NCI-H446 (cell line): ENCODE results near the gene ETNPPL.
"Not testable (repeated sequence)": the region's sequence is repeated elsewhere in the genome, so short reads cannot be mapped to it uniquely, and the experiment has no call there.

Experiments
- DNase-seq, 2 experiments: peaks; one replicate each; lab custom pipeline; 2025; lab: John Stamatoyannopoulos, UW

The ETNPPL gene

GRCh38 chr4:108754327-108754726 lies 8.5 kb downstream of the ETNPPL start:
- no peak for DNase-seq

- DNase-seq: no peak
These were observed 11.5 kb downstream of the ETNPPL start for GRCh38 chr4:108751321-108751720.

- no peak for DNase-seq
These were observed 13.7 kb downstream of the ETNPPL start for GRCh38 chr4:108749119-108749518.

- DNase-seq: no peak
These were observed 16.3 kb downstream of the ETNPPL start for GRCh38 chr4:108746511-108746910.

DNA sequence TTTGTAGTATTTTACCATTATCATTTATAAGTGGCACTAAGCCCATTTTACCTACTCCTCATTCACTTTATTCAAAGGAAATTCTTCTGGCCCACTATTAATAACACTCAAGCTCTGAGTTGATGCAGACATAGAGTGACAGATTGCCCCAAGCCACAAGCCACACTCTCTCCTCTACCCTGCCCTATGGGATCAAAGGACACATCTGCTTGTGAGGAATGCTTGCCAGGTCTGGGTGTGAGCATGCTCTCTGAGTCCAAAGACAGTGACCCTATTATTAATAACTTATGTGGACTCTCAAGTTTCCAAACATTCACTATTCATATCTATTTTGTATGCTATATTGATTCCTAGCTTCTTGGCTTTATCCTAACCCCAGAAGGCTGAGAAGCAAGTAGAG lies 18.5 kb downstream of the ETNPPL start:
- DNase-seq: no peak

GRCh38 chr4:108742451-108743420 lies 20.1 kb downstream of the ETNPPL start:
- DNase-seq: no peak

- no peak for DNase-seq
These were observed 24.7 kb downstream of the ETNPPL start for GRCh38 chr4:108738003-108738706.

DNA sequence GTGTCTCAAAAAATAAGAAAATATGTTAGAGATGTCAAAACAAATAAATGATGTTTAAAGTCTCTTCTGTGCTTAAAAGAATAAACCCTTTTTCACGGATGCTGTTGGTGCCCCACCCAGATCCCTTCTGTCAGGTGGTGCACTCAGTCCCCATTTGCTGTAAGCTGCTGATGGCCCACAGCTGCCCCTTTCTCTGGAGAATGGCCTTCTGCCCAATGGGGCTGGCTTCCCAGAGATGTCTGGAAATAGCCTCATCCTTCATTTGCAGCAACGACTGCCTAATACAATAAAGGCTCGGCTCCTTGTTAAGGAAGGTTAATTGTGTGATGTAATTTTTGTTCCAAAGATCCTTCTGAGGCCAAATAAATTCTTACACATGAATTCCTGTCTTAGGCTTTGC lies 31.8 kb downstream of the ETNPPL start:
- DNase-seq: no peak

DNA sequence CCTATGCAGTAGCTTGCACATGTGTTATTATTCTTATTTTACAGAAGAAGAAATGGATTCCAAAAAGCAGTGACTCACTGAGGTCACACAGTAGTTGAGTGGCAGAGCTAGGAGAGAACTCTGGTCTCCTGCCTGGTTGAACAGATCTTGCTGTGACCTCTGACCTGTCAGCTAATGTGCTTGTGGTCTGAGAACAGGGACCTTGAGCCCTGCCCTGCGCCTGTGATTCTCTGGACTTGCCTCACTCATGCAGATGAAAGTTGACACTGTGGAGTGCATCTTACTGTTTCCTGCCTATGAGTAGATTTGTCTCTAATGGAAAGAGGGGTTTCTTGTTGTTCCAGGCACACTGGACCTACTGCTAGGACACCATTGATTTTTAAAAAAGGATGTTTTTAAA lies 32.3 kb downstream of the ETNPPL start:
- no peak for DNase-seq

- no peak for DNase-seq
These were observed 33.1 kb downstream of the ETNPPL start for GRCh38 chr4:108729731-108730130.

DNA sequence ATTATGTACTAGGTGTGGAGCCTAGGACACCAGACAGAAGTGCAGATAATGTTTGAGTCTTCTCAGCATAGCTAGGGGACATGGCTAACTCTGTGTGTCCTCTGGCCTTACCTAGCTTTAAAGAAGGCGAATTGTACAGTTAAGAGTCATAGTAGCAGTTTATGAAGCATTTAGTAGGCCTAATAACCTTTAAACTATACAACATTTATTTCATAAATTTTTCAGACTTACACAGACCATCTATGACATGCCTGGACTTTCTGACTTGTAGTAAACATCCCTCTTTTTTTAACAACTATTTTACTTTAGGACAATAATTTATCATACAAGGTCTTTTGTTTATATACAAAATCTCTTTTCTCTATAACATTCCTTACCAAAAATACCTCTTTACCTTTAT lies 37.4 kb downstream of the ETNPPL start:
- no peak for DNase-seq

DNA sequence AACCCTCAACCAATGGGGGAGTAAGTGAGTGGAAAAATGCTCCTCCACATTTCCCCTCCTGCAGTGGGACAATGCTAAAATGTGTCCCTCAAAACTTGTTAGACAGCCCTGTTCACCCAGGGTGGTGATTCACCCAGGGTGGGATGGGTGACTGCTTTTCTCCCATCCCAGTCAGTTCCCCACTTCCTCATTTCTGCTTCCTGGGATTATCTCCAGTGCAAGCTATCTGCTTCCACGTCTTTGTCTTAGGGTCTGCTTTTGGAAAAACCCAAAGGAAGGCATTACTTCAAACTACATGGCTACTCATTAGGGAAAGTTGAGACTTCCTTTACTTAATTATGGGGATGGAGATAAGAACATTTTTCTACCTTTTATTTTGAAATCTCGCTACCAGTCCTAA lies 45.5 kb downstream of the ETNPPL start:
- DNase-seq: no peak

GRCh38 chr4:108716340-108716739 lies 46.5 kb downstream of the ETNPPL start:
- DNase-seq: no peak

DNA sequence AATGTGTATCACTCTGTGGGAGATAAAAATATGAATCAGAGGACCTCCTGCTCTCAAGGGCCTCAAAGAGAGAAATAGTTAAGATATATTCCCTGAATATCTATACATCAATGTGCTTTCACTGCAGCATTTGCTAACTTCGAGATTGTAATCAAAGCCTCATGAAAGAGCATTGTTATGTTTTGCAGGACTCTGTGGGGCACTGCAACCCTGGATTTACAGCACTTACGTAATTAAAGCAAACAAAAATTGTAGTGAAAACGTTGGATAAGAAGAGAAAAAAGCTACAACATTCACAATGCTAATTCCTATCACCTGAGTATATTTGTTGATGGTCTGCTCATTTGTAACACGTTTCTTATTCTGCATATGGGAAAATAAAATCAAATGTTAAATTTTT lies 48.0 kb downstream of the ETNPPL start:
- no peak for DNase-seq

DNA sequence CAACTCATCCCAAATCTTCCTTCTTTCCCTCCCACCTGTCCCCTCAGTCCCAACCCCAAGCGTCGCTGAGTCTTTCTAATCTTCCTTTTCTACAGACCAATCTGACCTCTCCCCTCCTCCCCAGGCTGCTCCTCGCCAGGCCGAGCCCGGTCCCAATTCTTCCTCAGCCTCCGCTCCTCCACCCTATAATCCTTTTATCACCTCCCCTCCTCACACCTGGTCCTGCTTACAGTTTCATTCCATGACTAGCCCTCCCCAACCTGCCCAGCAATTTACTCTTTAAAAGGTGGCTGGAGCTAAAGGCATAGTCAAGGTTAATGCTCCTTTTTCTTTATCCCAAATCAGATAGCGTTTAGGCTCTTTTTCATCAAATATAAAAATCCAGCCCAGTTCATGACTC lies 52.3 kb downstream of the ETNPPL start:
- not testable (repeated sequence) for DNase-seq

DNA sequence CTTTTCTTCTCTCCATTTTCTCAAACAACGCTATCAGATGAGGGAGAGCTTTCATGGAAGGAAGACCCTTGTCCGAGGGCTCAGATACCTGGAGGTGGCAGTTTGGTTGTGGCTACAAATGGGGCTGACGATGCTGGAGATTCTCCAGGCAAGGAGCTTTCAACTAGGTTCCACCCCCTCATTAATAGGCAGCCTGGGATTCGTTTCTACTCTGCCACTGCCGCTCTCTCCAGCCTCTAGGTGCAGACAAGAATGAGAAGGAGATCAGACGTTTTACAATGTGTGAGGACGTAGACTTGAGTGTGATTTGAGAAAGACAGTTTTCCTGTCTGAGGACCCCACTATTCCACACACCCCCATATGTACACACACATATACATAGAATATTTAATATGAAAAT lies 53.1 kb downstream of the ETNPPL start:
- DNase-seq: no peak

DNA sequence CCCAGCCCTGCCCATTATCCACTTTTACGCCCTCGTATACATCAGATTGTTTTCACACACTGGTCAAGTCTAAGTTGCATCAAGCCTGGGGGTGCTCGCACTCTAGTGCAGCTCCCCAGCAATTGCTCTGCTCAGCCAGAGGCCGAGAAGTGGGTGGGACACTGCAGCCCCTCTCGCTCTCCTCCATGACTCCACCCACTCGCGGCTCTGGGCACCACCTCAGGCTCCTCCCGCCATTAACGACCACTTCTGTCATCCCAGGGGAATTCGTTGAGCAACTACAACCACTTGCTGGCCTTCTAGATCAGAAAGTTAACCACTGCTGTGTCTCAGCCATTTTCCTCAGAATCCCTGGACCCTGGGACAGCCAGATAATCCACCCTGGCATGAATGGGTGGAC lies 53.6 kb downstream of the ETNPPL start:
- no peak for DNase-seq

DNA sequence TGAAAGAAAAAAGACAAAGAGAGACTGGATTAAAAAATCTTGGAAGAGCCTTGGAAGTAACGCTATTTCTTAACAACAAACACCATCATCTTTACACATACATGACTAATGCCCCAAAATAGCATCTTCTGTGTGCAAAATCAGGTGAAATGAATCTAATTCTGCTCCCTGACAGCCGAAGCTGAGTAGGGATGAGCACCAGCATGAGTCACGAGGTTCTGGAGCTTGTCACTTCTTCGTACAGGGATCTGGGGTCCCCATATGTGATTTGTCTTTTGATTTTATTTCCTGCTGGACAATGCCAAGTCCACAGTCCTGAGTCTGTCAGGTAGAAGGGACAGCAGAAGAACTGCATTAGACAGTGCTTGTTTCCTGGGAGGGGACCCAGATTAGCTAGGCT lies 56.6 kb downstream of the ETNPPL start:
- DNase-seq: no peak

GRCh38 chr4:108703966-108704365 lies 58.9 kb downstream of the ETNPPL start:
- no peak for DNase-seq

DNA sequence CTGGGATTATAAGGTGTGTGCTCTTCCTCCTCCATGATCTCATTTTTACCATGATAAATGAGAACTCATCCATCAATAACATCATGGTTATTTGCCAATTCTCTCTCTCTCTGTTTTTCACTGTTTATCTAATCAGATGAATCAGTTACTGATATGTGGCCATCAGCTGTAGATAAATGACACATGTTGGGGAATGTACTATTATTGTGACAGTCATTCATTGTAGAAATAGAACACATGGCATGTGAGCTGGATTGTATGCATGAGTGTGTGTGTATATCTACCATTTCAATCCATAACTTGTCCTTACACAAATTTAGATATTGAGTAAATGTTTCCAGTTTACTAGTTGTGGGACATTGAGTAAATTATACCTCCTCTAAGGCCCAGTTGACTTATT lies 59.5 kb downstream of the ETNPPL start:
- no peak for DNase-seq

DNA sequence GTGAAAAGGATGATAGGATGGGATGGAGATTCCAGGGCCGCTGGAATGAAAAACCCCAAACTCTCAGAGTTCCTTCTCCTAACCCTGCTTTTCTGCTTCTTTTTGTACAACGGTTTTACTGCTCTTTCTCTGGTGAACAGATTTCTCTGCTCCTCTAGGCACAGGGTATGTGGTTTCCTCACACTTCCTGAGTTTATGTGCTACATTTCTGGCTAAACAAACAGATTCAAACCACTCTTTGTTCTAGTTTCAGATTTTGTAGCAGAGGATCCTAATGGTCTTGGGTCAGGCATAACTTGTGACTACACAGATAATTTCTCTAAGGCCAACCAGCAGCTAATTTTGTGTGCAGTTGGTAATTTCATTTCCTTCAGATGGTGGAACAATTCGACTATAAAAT lies 59.9 kb downstream of the ETNPPL start:
- DNase-seq: no peak

DNA sequence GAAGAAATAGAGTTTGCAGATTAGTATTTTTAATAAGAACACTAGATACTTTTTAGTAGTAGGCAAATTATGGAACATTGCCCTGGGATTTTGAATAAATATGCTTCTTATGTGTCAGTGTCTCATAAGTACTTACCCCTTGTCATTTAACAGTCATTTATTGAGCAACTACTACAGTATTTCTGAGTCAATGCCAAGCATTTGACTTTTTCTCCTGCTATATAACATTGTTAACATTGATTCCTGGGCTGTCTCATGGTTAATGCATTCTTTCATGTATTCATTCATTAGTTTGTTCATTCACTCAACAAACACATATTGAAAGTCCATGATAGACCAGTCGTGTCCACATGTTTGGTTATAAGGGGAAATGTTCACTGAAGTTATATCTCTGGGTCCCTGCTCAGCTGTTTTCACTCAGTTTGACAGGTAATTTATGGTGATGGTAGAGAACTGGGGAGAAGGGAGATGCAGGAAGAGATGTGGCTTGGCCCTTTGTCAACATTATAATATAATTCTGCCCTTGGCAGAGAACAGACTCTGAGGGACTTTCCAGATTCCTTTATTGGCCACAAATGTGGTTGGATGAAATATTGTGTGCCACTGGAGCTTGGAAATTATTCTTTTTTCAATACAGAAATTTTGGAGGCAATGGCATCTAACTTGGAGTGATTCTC lies 62.6 kb downstream of the ETNPPL start:
- DNase-seq: peak in 1 of 2 experiments; percentile 19

- no peak for DNase-seq
These were observed 66.7 kb downstream of the ETNPPL start for GRCh38 chr4:108696160-108696559.
